HepG2 (cell line): Measurements from ENCODE around the gene CPXM1. TPM values are rescaled to one million over a fixed set of nuclear protein-coding genes. Genes with fewer than 3 reads are reported as not detected.

Source experiments
- CENPT ChIP-seq: sonication (generic); formaldehyde crosslinking; IDR thresholded peaks from 2 replicates; pipeline ENCODE4 v1.8.0; 2022; ENCODE audit warnings: low read depth, mild to moderate bottlenecking, moderate library complexity, missing genetic modification reagents
- FOXC1 ChIP-seq: sonication (generic); formaldehyde crosslinking; IDR thresholded peaks from 2 replicates; pipeline ENCODE4 v1.8.0; 2022; ENCODE audit warnings: mild to moderate bottlenecking, missing genetic modification reagents, borderline replicate concordance
- HDAC1 ChIP-seq: sonication (generic); formaldehyde crosslinking; IDR thresholded peaks from 2 replicates; pipeline ENCODE4 v1.5.1; 2020; ENCODE audit warnings: mild to moderate bottlenecking, missing genetic modification reagents
- HNRNPH1 ChIP-seq: fragments of 200-400 bp; formaldehyde crosslinking; optimal IDR thresholded peaks from 2 replicates; pipeline ENCODE3; 2017; ENCODE audit warnings: mild to moderate bottlenecking, low read depth, low read length
- MIXL1 ChIP-seq: IDR thresholded peaks from 2 replicates; pipeline ENCODE4 v1.6.1; 2016
- PCBP1 ChIP-seq: fragments of 200-400 bp; formaldehyde crosslinking; IDR thresholded peaks from 2 replicates; pipeline ENCODE4 v1.6.1; 2017; ENCODE audit warnings: mild to moderate bottlenecking, low read depth, low read length, borderline replicate concordance
- RFX3 ChIP-seq: IDR thresholded peaks from 2 replicates; pipeline ENCODE4 v1.6.1; 2016; ENCODE audit warnings: missing biosample characterization, missing genetic modification reagents
- TBP ChIP-seq: sonication (generic); formaldehyde crosslinking; IDR thresholded peaks from 2 replicates; pipeline ENCODE4 v1.5.0; 2020; ENCODE audit warnings: missing genetic modification reagents
- ZNF263 ChIP-seq: sonication (generic); formaldehyde crosslinking; IDR thresholded peaks from 2 replicates; pipeline ENCODE4 v1.4.0; 2020; ENCODE audit warnings: missing genetic modification reagents
- polyA plus RNA-seq, 8 experiments: library from polyadenylated mRNA; depleted of rRNA in 3 of 8; stranded (reverse) in 7 of 8; unstranded in 1 of 8; fragments of >200 nt; fragmentation: Illumina TruSeq in 4 of 8; extraction: Trizol in 4 of 8; gene quantifications; 2 replicates each; pipeline versions ENCODE4 v1.2.1 to v1.2.3, GENCODE V29; 2011 to 2016; ENCODE audit warnings: low read depth in 4 of 8, missing spikeins in 1 of 8, mixed read lengths in 1 of 8; ENCODE audit not compliant: insufficient read depth in 1 of 8
- total RNA-seq, 5 experiments: library from RNA; depleted of rRNA; stranded (reverse); fragments of >200 nt; fragmentation: Illumina TruSeq; extraction: Trizol; gene quantifications; 2 replicates each; pipeline ENCODE4 v1.2.3, GENCODE V29; 2016; ENCODE audit warnings: low read depth in 1 of 5
- TF ChIP-seq, protein P1 (sequence below): fragments of 450-650 bp; IDR thresholded peaks from 2 replicates; pipeline ENCODE4 v1.6.1; 2016
- TF ChIP-seq, protein P2 (sequence below): sonication (generic); formaldehyde crosslinking; conservative IDR thresholded peaks from 2 replicates; pipeline ENCODE4 v1.4.0; 2020; ENCODE audit warnings: missing genetic modification reagents
- TF ChIP-seq, protein P3 (sequence below): fragments of 450-650 bp; IDR thresholded peaks from 2 replicates; pipeline ENCODE4 v1.6.1; 2017; ENCODE audit warnings: mild to moderate bottlenecking
- TF ChIP-seq, protein P4 (sequence below): sonication (generic); formaldehyde crosslinking; IDR thresholded peaks from 2 replicates; pipeline ENCODE4 v1.5.1; 2020; ENCODE audit warnings: mild to moderate bottlenecking, moderate library complexity, missing genetic modification reagents

CPXM1 gene
- total and polyA plus RNA-seq, 2 of the 13 experiments (the other 11 are each of a cell fraction or from before 2014, with no cell fraction given), result 0.07 TPM; not detected in 1

DNA sequence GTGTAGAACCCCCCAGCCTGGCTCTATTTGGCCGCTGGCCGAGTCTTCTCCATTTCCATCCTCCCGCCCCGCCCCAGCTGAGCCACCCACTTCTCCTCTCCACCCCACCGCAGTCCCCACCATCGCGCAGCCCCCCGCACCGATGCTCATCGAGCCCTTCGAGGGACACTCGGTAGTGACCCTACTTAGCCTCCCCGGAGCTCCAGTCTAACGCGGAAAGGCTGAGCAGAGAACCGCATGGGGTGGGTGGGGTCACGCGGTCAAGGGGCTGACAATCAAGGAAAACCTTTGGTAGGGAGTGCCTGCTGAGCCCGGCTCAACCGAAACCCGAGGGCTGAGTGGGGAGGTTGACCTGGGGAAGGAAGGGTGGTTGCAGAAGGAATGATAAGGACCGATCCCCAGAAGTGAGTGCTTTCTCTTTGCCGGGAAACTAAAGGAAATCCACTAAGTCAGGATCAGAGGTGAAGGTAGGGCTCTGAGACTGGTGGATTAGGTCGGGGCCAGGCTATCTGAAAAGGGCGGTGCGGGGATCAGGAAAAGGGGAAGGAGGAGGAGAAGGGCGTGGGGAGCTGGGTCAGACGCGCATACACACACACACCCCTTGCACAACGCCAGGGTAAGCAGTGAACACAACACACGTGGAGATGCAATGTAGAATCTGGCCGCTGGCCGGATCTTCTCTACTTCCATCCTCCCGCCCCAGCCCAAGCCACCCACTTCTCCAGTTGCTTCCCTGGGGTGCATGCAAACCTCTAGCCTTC lies 49.8 kb downstream of the CPXM1 start (continued):
- TF ChIP-seq, protein P1, sequence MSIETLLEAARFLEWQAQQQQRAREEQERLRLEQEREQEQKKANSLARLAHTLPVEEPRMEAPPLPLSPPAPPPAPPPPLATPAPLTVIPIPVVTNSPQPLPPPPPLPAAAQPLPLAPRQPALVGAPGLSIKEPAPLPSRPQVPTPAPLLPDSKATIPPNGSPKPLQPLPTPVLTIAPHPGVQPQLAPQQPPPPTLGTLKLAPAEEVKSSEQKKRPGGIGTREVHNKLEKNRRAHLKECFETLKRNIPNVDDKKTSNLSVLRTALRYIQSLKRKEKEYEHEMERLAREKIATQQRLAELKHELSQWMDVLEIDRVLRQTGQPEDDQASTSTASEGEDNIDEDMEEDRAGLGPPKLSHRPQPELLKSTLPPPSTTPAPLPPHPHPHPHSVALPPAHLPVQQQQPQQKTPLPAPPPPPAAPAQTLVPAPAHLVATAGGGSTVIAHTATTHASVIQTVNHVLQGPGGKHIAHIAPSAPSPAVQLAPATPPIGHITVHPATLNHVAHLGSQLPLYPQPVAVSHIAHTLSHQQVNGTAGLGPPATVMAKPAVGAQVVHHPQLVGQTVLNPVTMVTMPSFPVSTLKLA, result peak; percentile 14; the same call in 1 of the 2 replicates
- TF ChIP-seq CENPT (CRISPR knock-in tag), result no peak
- no peak for TF ChIP-seq HNRNPH1
- TF ChIP-seq, protein P2, sequence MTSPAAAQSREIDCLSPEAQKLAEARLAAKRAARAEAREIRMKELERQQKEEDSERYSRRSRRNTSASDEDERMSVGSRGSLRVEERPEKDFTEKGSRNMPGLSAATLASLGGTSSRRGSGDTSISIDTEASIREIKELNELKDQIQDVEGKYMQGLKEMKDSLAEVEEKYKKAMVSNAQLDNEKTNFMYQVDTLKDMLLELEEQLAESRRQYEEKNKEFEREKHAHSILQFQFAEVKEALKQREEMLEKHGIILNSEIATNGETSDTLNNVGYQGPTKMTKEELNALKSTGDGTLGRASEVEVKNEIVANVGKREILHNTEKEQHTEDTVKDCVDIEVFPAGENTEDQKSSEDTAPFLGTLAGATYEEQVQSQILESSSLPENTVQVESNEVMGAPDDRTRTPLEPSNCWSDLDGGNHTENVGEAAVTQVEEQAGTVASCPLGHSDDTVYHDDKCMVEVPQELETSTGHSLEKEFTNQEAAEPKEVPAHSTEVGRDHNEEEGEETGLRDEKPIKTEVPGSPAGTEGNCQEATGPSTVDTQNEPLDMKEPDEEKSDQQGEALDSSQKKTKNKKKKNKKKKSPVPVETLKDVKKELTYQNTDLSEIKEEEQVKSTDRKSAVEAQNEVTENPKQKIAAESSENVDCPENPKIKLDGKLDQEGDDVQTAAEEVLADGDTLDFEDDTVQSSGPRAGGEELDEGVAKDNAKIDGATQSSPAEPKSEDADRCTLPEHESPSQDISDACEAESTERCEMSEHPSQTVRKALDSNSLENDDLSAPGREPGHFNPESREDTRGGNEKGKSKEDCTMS (CRISPR knock-in tag), result no peak
- TF ChIP-seq TBP, result no peak
- TF ChIP-seq ZNF263, result no peak
- TF ChIP-seq PCBP1, result no peak
- TF ChIP-seq MIXL1 (CRISPR knock-in tag), result no peak
- no peak for TF ChIP-seq FOXC1 (CRISPR knock-in tag)
- TF ChIP-seq, protein P3, sequence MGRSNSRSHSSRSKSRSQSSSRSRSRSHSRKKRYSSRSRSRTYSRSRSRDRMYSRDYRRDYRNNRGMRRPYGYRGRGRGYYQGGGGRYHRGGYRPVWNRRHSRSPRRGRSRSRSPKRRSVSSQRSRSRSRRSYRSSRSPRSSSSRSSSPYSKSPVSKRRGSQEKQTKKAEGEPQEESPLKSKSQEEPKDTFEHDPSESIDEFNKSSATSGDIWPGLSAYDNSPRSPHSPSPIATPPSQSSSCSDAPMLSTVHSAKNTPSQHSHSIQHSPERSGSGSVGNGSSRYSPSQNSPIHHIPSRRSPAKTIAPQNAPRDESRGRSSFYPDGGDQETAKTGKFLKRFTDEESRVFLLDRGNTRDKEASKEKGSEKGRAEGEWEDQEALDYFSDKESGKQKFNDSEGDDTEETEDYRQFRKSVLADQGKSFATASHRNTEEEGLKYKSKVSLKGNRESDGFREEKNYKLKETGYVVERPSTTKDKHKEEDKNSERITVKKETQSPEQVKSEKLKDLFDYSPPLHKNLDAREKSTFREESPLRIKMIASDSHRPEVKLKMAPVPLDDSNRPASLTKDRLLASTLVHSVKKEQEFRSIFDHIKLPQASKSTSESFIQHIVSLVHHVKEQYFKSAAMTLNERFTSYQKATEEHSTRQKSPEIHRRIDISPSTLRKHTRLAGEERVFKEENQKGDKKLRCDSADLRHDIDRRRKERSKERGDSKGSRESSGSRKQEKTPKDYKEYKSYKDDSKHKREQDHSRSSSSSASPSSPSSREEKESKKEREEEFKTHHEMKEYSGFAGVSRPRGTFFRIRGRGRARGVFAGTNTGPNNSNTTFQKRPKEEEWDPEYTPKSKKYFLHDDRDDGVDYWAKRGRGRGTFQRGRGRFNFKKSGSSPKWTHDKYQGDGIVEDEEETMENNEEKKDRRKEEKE, result no peak
- TF ChIP-seq HDAC1 (CRISPR knock-in tag), result no peak
- TF ChIP-seq, protein P4, sequence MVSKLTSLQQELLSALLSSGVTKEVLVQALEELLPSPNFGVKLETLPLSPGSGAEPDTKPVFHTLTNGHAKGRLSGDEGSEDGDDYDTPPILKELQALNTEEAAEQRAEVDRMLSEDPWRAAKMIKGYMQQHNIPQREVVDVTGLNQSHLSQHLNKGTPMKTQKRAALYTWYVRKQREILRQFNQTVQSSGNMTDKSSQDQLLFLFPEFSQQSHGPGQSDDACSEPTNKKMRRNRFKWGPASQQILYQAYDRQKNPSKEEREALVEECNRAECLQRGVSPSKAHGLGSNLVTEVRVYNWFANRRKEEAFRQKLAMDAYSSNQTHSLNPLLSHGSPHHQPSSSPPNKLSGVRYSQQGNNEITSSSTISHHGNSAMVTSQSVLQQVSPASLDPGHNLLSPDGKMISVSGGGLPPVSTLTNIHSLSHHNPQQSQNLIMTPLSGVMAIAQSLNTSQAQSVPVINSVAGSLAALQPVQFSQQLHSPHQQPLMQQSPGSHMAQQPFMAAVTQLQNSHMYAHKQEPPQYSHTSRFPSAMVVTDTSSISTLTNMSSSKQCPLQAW (CRISPR knock-in tag), result no peak
- TF ChIP-seq RFX3 (CRISPR knock-in tag), result no peak
